GM12878 (cell line): Measurements from ENCODE around the gene EHF. TPM values are rescaled to one million over a fixed set of nuclear protein-coding genes. Genes with fewer than 3 reads are reported as not detected.

Experiments
- ATAC-seq: fragments of 200-7000 bp; cut with Tn5 transposase; 3 replicates; pipeline ENCODE4 v1.9.1; 2020; ENCODE audit warnings: mild to moderate bottlenecking, moderate library complexity
- BruUV-seq: library from RNA; stranded (reverse); fragments of 400-500 nt; replicated peaks from 2 replicates; lab custom pipeline; 2021; lab: Mats Ljungman, UMichigan
- CTCF ChIA-PET: fragments of 300-600 bp; sonication (Branson Sonifier 250); formaldehyde crosslinking; extraction: SDS; loops from one replicate; lab custom pipeline; 2021; ENCODE audit warnings: inconsistent platforms; lab: Yijun Ruan, JAX
- POLR2A ChIA-PET: fragments of 350-600 bp; formaldehyde crosslinking; extraction: SDS; loops from one replicate; lab custom pipeline; 2021; ENCODE audit warnings: inconsistent platforms; lab: Charles Lee
- RAD21 ChIA-PET: fragments of 300-600 bp; sonication (Branson Sonifier 250); formaldehyde crosslinking; loops from one replicate; lab custom pipeline; 2023; ENCODE audit warnings: antibody characterized with exemption; ENCODE audit not compliant: unreplicated experiment; lab: Charles Lee
- SMC1A ChIA-PET: fragments of 300-600 bp; sonication (Branson Sonifier 250); formaldehyde crosslinking; loops from one replicate; lab custom pipeline; 2023; ENCODE audit not compliant: unreplicated experiment, uncharacterized antibody; lab: Charles Lee
- DNase-seq: peaks from one replicate; pipeline ENCODE4 v3.0.0-alpha.2; 2011; ENCODE audit warnings: low read depth, low spot score
- FAIRE-seq: peaks from 3 replicates; lab custom pipeline; 2011; peaks lifted over from hg19 to GRCh38; lab: Jason Lieb, UNC
- H2AFZ ChIP-seq: 2 replicates; pipeline ENCODE4 v1.6.0; 2011; ENCODE audit warnings: low read depth, low read length, control low read depth; ENCODE audit not compliant: control insufficient read depth
- H3K27ac ChIP-seq: 2 replicates; pipeline ENCODE4 v1.5.1; 2011; ENCODE audit warnings: control low read depth; ENCODE audit not compliant: control insufficient read depth, insufficient read depth
- H3K27me3 ChIP-seq, 2 experiments: replicated peaks in 1 of 2; 2 replicates each; pipeline versions ENCODE4 v1.6.0 to v1.6.1; 2011; ENCODE audit warnings: low read length in 1 of 2; ENCODE audit not compliant: control insufficient read depth in 2 of 2, insufficient read depth in 2 of 2
- H3K36me3 ChIP-seq, 2 experiments: 2 replicates each; pipeline ENCODE4 v1.5.1; 2011; ENCODE audit warnings: low read length in 1 of 2; ENCODE audit not compliant: control insufficient read depth in 2 of 2, insufficient read depth in 2 of 2
- H3K4me1 ChIP-seq: 2 replicates; pipeline ENCODE4 v1.6.1; 2011; ENCODE audit warnings: mild to moderate bottlenecking, low read length, moderate library complexity, mixed read lengths; ENCODE audit not compliant: control insufficient read depth, insufficient read depth
- H3K4me2 ChIP-seq: 2 replicates; pipeline ENCODE4 v1.6.0; 2011; ENCODE audit warnings: control low read depth; ENCODE audit not compliant: control insufficient read depth, insufficient read depth
- H3K4me3 ChIP-seq: fragments of 200-600 bp; sonication (generic); 2 replicates; pipeline ENCODE4 v1.5.1; 2016
- H3K79me2 ChIP-seq: 2 replicates; pipeline ENCODE4 v1.6.0; 2011; ENCODE audit warnings: low read length; ENCODE audit not compliant: control insufficient read depth, insufficient read depth
- H3K9ac ChIP-seq: 2 replicates; pipeline ENCODE4 v1.8.0; 2011; ENCODE audit warnings: low read length, control low read depth, mixed read lengths; ENCODE audit not compliant: control insufficient read depth, insufficient read depth
- H3K9me3 ChIP-seq: replicated peaks from 3 replicates; pipeline ENCODE4 v1.5.1; 2011; ENCODE audit warnings: mild to moderate bottlenecking, low read length; ENCODE audit not compliant: control insufficient read depth, insufficient read depth
- H4K20me1 ChIP-seq: 2 replicates; pipeline ENCODE4 v1.6.0; 2011; ENCODE audit not compliant: control insufficient read depth, insufficient read depth
- CHD4 ChIP-seq: fragments of 200-600 bp; sonication (generic); IDR thresholded peaks from 2 replicates; pipeline ENCODE4 v1.6.1; 2016; ENCODE audit warnings: mild to moderate bottlenecking
- EZH2 ChIP-seq: IDR thresholded peaks from 2 replicates; pipeline ENCODE4 v1.6.1; 2012; ENCODE audit warnings: low read depth, mild to moderate bottlenecking, control low read depth, inconsistent platforms, low read length, borderline replicate concordance; ENCODE audit not compliant: control insufficient read depth
- FOS ChIP-seq: IDR thresholded peaks from 3 replicates; pipeline ENCODE4 v1.6.1; 2011; ENCODE audit warnings: borderline replicate concordance; ENCODE audit not compliant: insufficient read length; ENCODE audit errors: extremely low read depth
- NR2F1 ChIP-seq: fragments of 450-650 bp; conservative IDR thresholded peaks from 2 replicates; pipeline ENCODE4 v1.6.1; 2017; ENCODE audit warnings: mild to moderate bottlenecking
- RUNX3 ChIP-seq: IDR thresholded peaks from 2 replicates; pipeline ENCODE4 v1.6.1; 2012; ENCODE audit warnings: low read length, inconsistent platforms
- SMC3 ChIP-seq: IDR thresholded peaks from 2 replicates; pipeline ENCODE4 v1.6.1; 2011; ENCODE audit warnings: low read length, improper control_type of control experiment, borderline replicate concordance
- WGBS: methylation state at CpG from one replicate; pipeline ENCODE4 v1.1.6; 2016; ENCODE audit warnings: low lambda C conversion rate; ENCODE audit not compliant: insufficient replicate concordance, insufficient coverage; ENCODE audit errors: missing lambda C conversion rate; 5-methylcytosine and 5-hydroxymethylcytosine counted together
- in situ Hi-C: fragments of 300-500 bp; cut with MboI; formaldehyde crosslinking; loops from 9 replicates; pipeline ENCODE4 v1.14.3; 2018; ENCODE audit warnings: mixed read lengths
- intact Hi-C: fragments of 100-400 bp; cut with micrococcal nuclease; formaldehyde crosslinking; loops from one replicate; pipeline ENCODE4 v1.14.2; 2022; ENCODE audit not compliant: unreplicated experiment
- polyA plus RNA-seq, 11 experiments: library from polyadenylated mRNA; depleted of rRNA in 4 of 11; unstranded in 6 of 11; stranded (reverse) in 5 of 11; fragments of >200 nt; fragmentation: Nextera tagmentation in 4 of 11; fragmentation: Illumina TruSeq in 1 of 11; extraction: Ambion mirVana in 4 of 11; extraction: Trizol in 1 of 11; gene quantifications; 1 replicate in 1 of 11; 2 replicates in 10 of 11; pipeline versions ENCODE4 v1.2.1 to v1.2.3, GENCODE V29; 2011 to 2016; ENCODE audit warnings: inconsistent platforms in 2 of 11, missing spikeins in 2 of 11, low read depth in 1 of 11
- total RNA-seq, 4 experiments: library from RNA; depleted of rRNA in 3 of 4; stranded (reverse); fragments of >200 nt in 3 of 4; fragmentation: Illumina TruSeq in 1 of 4; extraction: Trizol in 1 of 4; gene quantifications; 2 replicates each; pipeline versions ENCODE4 v1.2.1 to v1.2.3, GENCODE V29; 2013 to 2021
- TF ChIP-seq, protein P1 (sequence below): fragments of 450-650 bp; IDR thresholded peaks from 2 replicates; pipeline ENCODE4 v1.6.1; 2017; ENCODE audit warnings: borderline replicate concordance

EHF gene
- total and polyA plus RNA-seq, 10 of the 15 experiments (the other 5 are each of a cell fraction or from before 2014, with no cell fraction given): 0.04 to 0.33 (median 0.06) TPM; not detected in 6

DNA sequence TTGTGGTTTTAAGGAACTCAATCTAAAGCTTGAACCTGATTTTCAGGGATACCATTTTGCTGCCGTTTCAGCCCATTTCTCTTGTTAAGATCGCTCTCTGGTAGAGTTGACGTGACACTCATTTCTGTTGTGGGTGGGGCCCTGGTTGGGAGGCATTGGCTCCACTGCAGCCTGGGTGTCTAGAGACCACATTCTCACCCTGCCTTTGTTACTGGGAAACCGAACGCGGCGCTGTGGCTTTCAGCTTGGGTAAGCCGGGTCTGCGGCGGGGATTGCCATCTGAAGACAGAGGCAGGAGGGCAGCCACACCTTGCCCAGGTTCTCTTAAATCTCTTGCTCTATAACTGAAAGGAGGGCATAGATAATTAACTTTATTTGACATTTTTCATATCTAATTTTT, 3.2 kb downstream of the EHF start (continued):
- TF ChIP-seq RUNX3: peak; percentile 82

DNA sequence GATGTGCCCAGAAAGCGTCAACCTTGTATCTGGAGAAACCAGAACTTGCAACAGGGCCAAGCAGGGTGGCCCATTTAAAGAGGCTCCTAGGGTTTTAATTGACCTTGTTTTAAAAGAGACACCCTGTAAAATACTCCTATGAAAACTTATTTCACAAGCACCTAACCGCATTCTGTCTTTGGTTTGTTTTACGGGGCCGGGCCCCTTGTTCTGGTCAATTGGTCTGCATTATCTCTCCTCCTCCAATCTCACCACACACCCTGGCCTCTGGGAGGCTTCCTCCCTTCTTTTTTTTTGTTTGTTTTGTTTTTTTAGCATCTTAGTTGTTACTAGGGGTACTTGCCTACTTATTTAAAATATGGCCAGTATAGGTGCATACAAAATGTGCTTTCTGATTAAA, 4.7 kb downstream of the EHF start:
- no peaks in the 10 kb centered on the region for H3K36me3 ChIP-seq
- in situ Hi-C loops: no loop called here
- ChIA-PET SMC1A (no interaction called here), CTCF (no interaction called here), POLR2A (no interaction called here), RAD21 (no interaction called here)
- no peak overlapping the region for H3K4me2 ChIP-seq
- FAIRE-seq (no peak), DNase-seq (no peak), ATAC-seq (no peak)
- H3K27me3 ChIP-seq: peaks cover 0 to 3% of the 10 kb centered on the region in 2 experiments; a peak in 3 of 4 replicates
- TF ChIP-seq NR2F1 (no peak), SMC3 (no peak), FOS (no peak), CHD4 (no peak), EZH2 (no peak)
- TF ChIP-seq, protein P1, sequence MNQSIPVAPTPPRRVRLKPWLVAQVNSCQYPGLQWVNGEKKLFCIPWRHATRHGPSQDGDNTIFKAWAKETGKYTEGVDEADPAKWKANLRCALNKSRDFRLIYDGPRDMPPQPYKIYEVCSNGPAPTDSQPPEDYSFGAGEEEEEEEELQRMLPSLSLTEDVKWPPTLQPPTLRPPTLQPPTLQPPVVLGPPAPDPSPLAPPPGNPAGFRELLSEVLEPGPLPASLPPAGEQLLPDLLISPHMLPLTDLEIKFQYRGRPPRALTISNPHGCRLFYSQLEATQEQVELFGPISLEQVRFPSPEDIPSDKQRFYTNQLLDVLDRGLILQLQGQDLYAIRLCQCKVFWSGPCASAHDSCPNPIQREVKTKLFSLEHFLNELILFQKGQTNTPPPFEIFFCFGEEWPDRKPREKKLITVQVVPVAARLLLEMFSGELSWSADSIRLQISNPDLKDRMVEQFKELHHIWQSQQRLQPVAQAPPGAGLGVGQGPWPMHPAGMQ: no peak
- peaks cover 13% of the 10 kb centered on the region for H3K4me1 ChIP-seq
- H3K9ac ChIP-seq: no peak overlapping the region
- no peak overlapping the region for H2AFZ ChIP-seq
- no peak overlapping the region for H3K4me3 ChIP-seq
- BruUV-seq: no TSS peak
- H4K20me1 ChIP-seq: no peaks in the 10 kb centered on the region
- 82% methylated on average over 4 of the region's 4 CpGs for WGBS
- intact Hi-C loops: loop anchor here (2.0 kb wide), 1 partner anchor 25 kb away; no protein-coding TSS in a partner anchor
- H3K9me3 ChIP-seq: no peaks in the 10 kb centered on the region; the same call in 1 of the 3 replicates
- H3K27ac ChIP-seq: no peak overlapping the region
- no peaks in the 10 kb centered on the region for H3K79me2 ChIP-seq
